CD4-positive, alpha-beta T cell treated with Interleukin-6 for 4 hours (primary cell): ENCODE data around the gene TMEM258.

Experiments
- DNase-seq: peaks from one replicate; pipeline ENCODE4 v3.0.0-alpha.2; 2020; ENCODE audit warnings: mixed read lengths

Gene TMEM258

DNA sequence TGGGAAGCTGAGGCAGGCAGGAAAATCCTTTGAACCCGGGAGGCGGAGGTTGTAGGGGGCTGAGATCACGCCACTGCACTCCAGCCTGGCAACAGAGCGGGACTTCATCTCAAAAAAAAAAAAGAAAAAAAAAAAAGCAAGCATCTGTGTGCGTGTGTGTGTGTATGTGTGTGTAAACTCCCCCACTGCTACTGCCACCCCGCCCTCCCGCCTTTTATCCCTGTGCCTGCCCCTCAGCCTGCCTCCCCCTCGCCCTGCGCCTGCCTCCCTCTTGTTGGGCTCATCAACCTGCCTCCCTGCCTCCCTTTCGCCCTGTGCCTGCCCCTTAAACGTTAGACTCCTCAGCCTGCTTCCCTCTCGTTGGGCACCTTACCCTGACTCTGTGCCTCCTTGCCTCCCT is 18.0 kb downstream of the TMEM258 start:
- no peak for DNase-seq

DNA sequence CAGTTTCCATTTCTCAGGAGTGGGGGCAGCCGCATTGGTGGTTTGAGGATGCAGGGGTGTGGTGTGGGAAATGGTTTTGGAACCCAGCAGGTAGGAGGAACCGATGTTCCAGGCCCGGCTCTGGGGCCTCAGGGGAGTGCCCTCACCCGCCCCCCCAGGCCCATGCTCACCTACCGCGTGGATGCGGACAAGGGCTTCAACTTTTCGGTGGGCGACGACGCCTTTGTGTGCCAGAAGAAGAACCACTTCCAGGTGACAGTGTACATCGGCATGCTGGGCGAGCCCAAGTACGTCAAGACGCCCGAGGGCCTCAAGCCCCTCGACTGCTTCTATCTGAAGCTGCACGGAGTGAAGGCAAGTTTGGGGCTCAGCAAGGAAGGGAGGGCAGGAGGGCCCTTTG is 18.6 kb downstream of the TMEM258 start:
- DNase-seq, result no peak

DNA sequence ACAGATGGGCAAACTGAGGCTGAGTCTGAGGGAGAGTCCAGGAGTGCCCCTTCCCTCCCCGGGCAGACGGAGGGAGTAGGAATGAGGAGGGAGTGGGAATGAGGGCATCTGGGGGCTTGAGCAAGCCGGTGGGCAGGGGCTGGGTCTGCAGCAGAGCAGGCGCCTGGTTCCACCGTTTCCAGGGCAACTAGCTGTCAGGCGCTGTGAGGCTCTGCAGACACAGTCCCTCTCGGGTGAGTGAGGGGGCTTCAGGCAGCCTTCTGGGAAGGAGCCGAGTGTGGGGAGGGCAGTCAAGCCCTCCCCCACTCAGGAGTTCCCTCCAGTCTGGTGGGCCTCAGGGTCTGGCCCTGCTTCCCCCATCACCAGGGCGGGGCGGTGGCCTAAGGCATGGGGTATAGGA is 19.0 kb downstream of the TMEM258 start:
- DNase-seq, result no peak

DNA sequence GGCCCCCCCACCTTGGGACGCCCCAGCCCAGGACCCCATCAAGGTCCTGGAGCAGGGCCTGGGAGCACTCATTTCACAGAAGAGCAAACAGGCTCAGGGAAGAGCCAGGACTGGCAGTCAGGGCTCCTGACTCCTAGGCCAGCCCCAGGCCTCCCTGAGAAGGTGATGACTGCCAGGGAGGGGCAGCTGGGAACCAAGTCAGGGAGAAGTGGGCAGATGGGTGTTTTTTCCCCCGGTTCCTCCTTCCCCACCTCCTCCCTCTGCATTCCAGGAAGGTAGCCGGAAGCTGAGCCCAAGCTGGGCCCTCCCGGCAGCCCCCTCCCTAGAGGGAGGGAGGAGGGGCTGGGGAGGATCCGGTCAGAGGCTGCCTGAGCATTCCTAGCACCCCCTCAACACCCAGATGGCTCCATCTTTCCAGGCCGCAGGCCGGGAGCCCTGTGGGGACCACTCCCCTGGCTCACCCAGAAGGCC is 20.4 kb downstream of the TMEM258 start:
- no peak for DNase-seq

DNA sequence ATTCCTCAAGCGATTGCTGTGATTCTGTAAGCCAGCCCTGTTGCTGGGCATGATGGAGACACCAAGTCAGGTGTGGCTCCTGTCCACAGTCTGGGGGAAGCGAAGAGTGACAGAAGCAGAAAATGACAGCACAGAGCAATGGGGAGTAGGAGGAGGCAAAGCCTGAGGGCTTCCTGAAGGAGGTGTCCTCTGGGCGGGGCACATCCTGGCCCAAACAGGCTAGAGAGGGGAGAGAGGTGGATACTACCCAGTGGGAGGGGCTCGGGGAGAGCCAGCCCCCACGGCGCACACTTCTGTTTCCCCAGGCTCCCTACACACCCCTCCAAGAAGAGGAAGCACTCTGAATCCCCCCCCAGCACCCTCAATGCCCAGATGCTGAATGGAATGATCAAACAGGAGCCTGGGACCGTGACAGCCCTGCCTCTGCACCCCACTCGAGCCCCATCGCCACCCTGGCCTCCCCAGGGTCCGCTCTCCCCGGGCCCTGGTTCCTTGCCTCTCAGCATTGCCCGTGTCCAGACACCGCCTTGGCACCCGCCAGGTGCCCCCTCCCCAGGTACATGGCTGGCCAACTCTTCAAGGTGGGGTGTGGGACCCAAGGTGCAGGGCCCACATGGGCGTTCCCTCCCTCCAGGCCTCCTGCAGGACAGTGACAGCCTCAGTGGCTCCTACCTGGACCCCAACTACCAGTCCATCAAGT is 21.1 kb downstream of the TMEM258 start:
- DNase-seq, result no peak

DNA sequence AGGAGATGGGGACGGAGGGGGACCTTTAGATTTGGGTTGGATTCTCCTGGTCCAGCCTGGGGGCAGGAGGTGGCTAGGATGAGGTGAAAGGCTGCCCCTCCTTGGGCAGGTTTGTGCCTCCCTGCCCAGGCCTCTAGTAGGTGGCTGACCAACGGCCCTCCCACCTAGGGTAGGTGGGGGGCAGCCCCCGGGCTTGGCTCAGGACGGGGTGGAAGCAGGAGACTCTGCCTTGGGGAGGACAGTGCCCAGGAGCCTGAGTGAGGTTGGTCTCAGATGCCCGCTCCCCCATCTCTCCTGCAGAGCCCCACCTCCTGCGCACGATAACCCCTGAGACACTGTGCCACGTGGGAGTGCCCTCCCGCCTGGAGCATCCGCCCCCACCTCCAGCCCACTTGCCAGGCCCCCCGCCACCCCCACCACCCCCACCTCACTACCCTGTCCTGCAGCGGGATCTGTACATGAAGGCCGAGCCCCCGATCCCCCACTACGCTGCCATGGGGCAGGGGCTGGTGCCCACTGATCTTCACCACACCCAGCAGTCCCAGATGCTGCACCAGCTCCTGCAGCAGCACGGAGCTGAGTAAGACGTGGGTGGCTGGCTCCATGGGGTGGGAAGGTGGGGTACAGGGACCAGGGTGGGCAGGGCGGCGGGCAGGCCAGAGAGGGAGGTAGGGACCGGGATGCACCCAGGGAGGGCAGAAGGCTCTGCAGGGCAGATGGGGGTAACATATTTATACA is 22.3 kb downstream of the TMEM258 start:
- DNase-seq, result no peak

DNA sequence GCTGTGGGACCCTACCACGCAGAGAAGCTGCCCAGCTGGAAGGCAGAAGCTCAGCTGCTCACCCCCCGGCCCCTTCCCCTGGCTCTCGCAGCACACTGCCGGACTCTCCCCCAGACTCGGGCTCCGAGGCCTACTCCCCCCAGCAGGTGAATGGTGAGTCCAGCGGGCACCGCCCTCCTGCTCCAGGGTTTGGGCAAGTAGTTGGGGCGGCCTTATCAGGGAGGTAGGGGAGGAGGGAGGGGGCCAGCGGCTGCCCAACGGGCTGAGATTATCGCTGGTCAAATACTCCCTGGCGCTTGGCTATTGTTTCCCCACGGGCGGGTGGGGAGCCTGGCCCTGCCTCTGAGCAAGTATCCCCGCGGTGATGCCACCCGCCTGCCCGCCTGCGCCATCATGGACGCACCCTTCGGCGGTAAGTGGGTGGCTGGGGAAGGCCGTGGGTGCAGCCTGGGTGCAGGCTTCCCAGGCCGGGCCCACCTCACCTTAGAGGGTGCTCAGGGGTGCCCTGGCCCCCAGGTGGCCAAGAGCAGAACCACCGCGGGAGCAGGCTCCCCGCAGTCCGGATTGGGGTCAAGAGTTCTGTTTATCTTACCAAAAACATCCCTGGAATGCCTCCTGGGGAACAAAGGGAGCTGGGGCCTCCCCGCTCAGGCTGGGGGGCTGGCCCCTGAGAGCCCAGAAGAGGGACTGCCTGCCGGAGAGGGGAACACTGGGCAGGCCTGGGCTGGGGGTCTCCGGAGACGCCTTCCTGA is 23.1 kb downstream of the TMEM258 start:
- DNase-seq, result no peak

DNA sequence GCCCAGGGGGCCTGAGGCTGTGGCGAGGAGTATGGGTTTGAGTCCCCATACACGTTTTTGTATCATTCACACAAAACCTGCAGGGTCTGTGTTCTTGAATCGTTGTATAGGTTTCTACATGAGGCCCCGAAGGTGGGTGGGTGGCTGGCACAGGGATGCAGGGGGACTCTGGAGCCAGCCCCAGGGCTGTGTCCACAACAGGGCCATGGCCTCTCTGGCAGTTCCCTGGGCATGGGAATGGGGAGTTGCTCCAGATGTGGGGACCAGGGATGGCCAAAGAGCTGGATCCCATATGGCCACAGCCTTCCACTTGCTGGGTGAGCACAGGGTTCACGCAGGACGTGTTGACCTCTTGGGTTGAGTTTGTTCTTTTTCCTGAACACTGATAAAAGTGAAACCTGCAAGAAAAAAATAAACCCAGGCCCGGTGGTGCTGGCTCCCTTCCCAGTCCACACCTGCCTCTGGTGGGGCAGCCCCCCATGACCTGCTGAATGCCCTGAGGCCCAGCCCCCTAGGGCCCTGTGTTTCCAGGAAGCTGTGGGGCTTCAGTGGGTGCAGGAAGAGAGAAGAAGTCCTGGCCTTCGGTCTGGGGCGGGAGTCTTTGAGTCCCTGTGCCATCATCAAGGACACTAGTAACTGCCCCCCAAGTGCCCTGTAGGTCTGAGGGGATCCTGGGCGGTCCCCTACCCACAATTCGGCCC is 23.9 kb downstream of the TMEM258 start:
- DNase-seq, result no peak

- no peak for DNase-seq
Measured at GRCh38 chr11:61766353-61766841, 26.0 kb downstream of the TMEM258 start.

DNA sequence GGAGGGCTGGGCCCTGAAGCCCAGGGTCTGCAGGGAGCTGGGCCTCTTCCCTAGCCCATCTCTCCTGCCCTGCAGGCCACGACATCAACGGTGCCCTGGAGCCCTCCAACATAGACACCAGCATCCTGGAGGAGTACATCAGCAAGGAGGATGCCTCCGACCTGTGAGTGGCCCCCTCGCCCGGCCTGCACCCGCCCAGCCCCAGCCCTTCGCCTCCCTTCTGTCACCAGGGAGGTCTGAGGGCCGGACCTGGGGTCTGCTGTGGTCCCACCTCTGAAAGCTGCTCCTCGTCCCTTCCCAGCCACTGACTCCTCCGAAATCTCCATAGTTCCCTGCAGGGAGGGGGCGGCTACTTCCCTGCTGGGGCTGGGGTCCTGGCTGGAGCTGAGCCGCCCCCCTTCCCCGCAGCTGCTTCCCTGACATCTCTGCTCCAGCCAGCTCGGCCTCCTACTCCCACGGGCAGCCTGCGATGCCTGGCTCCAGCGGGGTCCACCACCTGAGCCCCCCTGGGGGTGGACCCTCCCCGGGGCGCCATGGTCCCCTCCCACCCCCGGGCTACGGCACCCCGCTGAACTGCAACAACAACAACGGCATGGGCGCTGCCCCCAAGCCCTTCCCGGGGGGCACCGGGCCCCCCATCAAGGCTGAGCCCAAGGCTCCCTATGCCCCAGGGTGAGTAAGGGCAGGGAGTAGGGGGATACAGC is 26.7 kb downstream of the TMEM258 start:
- no peak for DNase-seq

DNA sequence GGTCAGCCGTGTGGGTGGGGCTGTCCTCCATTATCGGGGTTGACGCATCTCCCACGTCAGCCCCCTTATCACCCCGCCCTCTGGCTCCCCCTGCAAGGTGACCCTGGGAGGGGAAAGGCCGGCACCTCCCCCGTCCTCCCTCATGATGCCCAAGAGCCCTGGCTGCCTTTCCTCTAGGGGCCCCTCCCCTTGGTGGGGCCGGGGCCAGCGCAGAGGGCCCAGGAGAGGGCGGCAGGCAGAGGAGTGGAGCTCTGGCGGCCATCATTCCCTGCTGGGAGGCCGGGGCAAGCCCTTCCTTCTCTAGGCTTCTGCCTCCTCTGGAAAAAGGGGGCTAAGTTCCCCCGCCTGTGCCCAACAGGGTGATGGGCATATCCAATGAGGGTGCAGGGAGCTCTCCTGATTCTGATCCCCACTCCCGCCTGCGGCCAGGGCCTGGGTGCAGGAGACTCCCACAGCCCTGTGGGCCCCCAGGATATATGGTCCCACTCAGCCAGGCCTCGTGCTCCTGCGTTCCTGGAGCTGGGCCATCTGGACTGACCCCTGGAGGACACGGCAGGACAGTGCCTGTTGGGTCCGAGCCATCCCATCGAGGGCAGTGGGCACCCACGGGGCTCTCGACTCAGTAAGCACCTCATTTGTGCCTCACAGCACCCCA is 27.7 kb downstream of the TMEM258 start:
- DNase-seq, result no peak

GRCh38 chr11:61763930-61764605 is 28.3 kb downstream of the TMEM258 start:
- DNase-seq, result no peak

GRCh38 chr11:61762798-61763197 is 29.6 kb downstream of the TMEM258 start:
- no peak for DNase-seq

DNA sequence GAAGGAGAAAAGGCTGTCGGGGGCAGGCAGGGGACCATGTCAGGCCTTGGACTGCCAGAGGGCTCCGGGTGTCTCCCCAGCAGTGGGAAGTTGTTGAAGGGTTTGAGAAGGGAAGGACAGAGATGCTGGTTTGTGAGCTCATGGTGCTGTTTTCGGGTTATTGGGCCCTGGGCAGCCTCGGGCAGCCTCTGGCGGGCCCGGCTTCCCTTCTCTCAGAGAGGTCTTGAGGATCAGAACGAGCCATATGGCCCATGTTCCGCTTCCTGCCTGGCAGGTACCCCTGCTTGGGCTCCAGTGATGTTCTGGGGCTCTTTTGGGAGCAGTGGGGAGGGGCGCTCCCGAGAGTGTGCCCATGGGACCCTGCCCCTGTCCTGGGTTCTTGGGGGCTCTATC is 30.2 kb downstream of the TMEM258 start:
- no peak for DNase-seq

DNA sequence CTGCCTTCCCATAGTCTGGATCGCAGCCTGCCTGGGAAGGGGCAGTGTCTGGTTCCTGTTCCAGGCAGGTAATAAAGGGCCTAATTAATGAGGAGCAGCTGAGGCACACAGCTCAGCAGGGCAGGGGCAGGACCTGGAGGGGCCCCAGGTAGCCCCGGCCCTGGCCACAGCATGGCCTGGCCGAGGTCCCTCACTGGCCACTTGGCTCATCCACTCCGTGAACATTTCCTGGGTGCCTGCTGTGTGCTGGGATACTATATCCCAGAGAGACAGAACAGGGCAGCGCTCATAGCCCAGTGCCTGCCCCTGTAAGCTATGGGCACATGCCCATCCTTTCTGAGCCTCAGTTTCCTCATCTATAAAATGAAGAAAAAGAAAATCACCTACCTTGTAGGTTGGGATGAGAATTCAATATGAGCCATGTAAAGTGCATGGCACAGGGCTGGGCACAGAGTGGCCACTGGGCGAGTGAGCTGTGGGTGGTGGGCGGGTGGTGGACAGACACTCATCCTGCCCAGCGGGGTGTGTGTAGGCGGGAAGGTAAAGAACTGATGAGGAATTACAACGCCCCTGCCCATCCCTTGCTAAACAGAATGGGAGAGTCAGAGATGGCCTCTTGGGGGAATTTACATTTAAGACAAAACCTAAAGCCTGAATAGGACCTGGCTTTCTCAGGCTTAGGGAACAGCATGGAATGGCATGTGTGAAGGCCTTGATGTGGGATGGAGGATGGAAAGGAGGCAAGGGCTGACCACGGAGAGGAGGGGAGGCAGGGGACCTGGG is 30.8 kb downstream of the TMEM258 start:
- DNase-seq, result no peak

GRCh38 chr11:61760946-61761345 is 31.5 kb downstream of the TMEM258 start:
- DNase-seq, result no peak

DNA sequence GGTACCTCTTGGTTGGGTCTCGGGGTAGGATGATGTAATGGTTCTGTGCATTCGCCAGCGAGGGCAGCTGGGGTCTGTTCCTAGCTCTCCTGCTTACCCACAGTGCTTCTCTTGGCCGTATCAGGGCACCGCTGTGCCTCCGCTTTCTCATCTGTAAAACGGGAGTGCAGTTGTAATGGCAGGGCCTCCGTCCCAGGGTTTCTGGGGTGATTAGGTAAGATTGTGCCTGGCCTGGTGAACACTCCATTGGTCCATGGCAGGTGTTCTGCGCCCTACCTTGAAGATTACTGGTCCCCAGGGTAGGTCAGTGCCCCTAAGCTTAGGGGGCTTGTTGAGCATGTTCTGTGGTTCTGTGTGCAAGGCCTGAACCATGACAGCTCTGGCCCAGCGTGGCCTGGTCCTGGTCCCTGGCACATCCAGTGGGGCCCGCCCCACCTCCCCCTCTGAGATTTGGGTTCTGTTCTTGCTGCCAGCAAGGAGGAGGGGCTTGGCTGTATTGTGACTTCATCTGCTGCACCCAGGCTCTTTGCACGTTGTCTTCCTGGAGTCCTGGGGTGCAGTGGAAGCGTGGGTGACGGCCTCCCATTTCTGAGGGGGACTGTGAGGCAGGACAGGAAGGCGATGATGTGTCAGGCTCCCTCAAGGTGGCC is 35.1 kb downstream of the TMEM258 start:
- no peak for DNase-seq

DNA sequence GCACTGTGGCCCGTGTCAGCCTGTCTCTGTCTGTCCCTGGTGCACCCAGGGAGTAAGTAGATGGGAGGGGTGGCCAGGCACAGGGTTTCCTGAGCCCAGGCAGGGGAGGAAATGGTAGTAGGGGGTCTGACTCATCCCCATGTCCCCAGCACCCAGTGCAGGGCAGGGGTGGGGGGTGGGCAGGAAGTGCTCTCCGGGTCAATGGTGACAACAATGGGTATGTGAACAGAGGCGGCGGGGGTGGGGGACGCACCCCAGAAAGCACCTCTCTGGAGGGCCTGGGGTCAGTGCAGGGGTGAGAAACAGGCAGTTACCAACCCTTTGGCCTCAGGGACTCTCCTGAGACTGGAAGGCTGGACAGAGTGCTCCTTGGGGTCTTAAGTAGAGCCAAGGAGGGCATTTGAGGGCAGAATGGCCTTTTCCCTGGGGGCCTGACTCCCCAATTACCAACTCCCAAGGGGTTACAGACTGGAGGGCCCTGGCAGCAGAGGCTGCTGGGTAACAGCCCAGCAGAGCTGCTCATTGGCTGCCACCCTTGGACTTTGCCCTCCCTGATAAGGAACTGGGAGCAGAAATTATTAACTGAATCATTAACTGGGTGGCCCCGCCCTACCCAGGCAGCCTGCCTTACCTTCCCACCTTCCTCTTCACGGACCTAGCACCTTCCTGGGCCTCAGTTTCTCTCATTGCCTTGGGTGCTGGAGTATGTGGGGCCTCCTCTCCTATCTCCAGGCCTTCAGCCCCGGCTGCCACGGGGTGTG is 35.8 kb downstream of the TMEM258 start:
- DNase-seq, result peak; percentile 50

DNA sequence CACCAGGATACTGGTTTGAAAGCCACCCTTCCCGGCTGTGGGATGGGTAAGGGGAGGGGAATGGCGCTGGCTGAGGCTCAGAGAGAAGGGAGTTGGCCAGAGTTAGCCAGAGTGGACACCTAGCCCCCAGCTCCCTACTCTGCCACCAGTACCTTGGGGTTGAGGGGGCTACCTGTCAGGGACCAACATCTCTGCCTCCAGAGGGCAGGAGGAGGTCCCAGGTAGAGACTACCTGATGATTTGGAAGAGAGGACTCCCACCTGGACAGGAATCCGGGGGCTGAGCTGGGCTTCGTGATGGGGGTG is 36.3 kb downstream of the TMEM258 start:
- no peak for DNase-seq
